Activated naive CD8-positive, alpha-beta T cell treated with anti-CD3 and anti-CD28 coated beads, Interleukin-2, amount 50 U/mL, for 16 hours (primary cell): ENCODE results near the gene ARID1B.

Experiments used
- DNase-seq: peaks from one replicate; pipeline ENCODE4 v3.0.0-alpha.2; 2020; ENCODE audit warnings: low read depth, low spot score

Gene ARID1B

DNA sequence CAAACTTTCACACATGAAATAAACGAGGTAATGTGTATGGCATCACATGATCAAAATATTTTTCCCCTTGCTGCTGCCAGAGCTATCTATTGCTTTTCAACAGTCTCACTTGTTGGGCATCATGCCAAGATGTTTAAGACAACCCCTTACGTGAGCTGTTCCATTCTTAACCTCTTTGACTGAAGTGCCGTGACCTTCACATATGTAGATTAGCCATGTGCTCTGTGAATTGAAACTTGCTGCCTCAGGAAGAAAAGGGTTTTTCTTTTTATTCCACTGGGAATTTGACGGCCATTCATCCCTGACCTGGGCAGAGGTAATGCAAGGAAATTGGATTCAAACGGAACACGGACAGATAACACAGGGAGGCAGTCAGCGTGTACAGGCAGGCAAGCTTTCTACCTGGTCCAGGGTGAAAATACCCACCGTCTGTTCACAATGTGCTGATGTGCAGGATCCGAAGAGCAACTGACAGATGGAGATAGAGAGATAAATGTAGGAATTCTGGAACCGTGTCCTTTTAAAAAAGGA lies 14.2 kb downstream of the ARID1B start:
- DNase-seq = no peak

DNA sequence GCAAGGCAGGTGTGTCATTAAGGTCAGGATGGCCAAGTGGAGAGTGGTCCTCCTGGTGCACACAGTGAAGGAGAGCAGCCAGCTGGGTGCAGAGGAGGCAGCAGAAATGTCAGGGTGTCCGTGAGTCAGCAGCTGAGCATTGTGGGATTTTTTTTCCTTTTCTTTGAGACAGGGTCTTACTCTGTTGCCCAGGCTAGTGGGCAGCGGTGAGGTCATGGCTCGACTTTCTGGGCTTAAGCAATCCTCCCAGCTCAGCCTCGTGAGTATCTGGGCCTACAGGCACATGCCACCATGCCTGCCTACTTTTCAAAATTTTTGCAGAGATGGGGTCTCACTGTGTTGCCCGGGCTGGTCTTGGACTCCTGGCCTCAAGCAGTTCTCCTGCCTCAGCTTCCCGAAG lies 16.0 kb downstream of the ARID1B start:
- DNase-seq = no peak

DNA sequence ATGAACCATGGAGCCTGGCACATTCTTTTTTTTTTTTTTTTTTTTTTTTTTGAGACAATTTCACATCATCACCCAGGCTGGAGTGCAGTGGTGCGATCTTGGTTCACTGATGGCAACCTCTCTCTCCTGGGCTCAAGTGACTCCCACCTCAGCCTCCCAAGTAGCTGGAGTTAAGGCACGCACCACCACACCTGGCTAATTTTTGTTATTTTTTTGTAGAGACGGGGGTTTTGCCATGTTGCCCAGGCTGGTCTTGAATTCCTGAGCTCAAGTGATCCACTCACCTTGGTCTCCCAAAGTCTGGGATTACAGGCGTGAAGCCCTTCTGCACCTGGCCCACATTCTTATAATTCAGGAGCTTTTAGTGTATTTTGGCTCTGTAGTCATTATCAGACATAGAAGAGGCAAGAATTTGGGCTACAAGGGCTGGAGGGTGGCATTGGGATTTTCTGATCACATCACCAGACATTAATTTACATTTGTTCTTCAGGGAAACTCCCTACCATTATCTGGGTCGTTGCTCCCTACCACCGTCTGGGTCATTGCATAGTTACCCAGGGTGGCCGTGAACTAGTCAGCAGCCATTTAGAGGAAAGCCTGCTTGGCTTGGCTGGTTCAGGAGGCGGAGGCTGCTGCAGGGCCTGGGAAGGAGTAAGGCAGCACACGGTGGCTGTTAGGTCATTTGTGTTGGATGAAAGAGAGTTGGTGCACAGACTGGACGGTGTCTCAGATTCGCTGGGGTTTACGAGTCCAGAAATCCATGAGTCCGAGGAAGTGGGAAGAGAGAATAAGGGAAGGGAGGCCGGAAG lies 17.6 kb downstream of the ARID1B start:
- no peak for DNase-seq

DNA sequence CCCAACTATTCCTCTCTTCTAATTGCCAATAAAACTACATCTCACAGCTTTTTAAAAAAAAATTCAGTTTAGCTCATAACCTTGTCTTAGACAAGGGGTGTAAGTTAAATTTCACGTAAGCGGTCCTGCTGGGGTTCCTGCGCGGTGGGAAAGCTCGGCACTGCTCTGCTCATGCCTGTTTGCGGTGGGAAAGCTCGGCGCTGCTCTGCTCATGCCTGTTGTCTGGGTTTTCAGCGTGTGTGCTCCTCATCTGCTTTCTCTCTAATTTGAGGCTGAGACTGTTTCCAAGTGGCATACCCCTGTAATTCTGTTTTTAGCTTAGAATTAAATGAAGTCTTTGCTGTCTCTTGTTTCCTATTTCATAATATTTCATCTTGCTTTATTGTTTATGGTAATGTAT lies 18.6 kb downstream of the ARID1B start:
- no peak for DNase-seq

DNA sequence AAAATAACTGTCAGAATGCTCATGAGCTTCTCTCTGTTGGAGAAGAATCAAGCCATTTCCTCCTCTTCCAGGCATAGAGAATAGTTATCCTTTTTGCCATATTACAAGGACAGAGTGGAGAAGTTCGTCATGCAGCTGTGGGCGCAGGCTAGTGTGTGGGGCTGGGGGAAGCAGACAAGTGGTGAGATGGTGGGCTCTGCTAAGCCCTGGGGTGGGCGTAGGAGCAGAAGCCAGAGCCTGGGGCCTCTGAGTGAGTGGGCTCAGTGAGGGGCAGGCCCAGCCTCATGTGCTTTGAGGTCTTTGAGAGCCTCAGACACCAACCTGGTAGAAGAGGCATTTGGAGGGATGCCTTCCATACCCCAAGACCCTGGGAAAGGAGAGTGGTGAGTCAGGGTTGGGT lies 19.4 kb downstream of the ARID1B start:
- DNase-seq = no peak

DNA sequence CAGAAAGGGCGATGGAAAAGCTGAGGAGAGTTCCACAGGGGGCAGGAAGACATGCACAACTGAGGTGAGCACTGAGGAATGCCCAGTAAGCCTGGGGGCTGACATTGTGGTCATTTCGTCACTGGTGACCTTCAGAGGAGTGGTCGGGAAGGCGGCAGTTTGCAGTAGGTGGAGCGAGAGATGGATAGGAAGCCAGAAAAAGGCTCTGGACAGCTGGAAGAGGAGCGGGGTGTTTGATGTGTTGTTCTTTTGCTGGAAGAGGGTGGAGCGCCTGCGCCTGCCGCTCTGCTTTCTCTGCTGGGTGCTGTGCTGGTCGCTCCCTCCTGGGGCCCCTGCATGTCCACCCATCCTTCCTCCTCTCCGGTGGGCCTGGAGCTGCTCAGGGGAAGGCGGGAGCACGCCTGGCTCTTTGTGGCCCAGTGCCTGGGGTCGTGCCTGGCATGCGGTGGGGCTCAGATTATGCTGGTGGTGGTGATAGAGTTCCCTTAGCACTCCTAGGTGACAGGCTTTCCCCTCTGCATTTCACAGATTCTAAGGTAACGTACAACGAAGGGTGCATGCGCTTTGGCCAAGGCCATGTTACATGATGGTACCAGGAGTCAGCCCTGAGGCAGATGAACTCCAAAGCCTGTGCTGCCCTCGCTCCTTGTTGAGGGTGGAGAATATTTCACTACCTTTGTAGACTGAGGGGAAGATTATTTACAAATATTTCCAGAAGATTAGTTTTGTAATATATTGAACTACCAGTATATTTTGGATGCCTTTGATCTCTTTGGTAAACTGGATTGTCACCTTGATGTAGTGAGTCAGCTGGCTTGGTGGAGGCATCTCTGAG lies 20.9 kb downstream of the ARID1B start:
- no peak for DNase-seq

DNA sequence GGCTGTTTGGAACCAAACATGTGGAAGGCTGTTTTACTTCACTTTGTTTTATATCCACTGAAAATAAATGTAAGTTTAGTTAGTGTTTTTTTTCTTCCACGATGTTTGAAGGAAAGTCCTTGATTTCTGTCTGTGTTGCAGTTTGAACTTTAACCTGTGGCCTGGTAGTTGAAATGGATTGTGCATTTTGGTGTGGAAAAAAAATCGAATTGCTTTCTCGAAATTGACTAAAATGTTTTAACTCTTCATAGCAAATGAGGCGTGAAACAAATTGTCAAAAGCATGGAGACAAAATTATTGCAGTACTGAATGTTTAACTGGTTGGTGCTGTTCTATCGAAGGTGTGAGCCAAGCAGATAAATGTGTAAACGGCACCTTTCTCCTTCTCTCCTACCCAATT lies 24.5 kb downstream of the ARID1B start:
- DNase-seq = no peak

DNA sequence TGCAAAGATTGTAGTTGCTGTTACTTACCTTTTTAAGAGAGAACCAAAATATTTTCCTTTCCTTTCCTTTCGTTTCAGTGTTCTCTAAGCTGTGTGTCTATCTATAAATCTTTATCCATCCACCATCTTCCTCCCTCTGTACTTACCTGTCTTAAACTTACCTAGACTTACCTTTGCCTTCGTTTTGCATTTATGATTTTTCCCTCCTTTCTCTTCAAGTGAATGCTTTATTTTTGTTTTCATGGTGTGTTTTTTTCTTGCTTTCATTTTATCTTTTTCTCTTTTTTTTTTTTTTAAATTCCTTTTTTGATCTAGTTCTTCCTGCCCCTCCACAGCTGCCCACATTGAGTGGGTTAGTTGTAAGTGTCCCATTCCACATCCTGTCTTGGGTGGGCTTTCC lies 26.2 kb downstream of the ARID1B start:
- DNase-seq = no peak

DNA sequence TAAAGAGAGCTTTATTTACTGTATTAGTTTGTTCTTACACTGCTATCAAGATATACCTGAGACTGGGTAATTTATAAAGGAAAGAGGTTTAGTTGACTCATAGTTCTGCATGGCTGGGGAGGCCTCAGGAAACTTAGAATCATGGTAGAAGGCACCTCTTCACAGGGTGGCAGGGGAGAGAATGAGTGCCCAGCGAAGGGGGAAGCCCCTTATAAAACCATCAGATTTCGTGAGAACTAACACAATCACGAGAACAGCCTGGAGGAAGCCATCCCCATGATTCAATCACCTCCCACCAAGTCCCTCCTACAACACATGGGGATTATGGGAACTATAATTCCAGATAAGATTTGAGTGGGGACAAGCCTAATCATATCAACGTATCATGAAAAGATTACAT lies 27.2 kb downstream of the ARID1B start:
- no peak for DNase-seq

DNA sequence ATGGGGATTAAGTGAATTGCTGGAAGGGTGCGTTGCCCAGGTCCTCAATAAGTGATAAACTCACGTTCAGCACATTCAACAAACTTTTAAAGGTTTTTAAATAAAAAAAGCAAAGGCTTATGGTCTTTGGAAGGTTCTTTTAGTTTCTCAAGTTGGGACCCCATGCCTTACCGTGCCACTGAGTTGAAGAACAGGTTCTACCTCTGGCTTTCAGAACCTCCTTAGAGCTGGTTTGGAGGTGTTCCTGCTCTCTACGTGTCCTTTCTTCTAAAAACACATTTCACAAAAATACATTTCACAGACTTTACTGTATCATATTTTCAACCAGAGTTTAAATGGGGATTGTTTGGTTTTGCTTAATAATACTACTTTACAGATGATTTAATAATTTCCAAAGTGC lies 29.0 kb downstream of the ARID1B start:
- no peak for DNase-seq

DNA sequence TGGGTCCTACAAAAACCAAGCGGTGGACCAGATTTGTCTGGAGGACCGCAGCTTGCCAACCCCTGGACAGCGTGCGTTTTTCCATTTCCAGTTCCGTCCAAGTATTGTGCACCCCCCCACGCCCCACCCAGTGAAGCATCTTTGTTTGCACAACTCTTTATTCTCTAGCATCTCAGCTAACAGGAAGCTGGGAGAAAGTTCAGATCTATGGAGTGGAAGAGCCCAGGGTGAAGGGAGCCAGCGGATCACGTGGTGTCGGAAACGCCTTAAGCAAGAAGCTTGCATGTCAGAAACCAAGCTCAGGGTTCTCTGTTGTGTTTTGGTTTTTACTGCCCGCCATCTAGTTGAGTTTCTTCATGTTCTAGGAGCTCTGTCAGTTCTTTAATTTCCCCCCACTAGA lies 29.9 kb downstream of the ARID1B start:
- no peak for DNase-seq

DNA sequence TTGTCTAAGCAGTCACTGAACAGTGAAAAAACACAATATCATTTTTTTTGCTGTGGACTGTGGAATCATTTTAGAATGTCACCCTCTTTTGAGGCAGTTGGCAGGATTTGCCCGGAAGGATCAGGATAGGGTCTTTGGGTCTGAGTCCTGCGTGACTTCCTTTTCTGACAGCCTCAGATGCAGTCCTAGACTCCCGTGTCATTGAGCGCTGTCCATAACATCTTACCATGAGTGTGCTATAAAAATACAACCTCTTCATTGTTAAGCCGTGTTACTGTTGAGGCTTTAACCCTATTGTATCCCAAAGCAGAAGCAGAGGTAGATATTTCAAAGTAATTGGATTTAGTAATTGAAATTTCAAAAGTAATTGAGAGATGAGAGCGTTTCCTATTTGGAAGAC lies 30.6 kb downstream of the ARID1B start:
- no peak for DNase-seq

DNA sequence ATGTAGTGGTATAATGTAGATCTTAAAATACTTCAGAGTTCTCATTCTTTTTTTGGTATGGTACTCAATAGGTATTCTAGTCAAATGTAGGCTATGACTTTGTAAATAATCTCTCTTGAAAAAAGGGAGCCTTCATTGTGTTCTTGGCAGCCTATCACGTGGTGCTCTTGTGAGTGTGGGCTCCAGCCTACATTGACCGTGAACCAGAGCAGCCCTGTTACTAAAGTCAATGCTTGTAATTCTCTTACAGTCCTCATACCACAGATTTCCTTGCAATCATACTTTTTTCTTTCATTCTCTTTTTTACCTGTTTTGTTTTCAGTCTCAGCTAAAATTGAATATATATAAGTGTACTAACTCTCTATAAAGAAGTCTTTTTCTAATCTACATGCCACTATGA lies 31.1 kb downstream of the ARID1B start:
- DNase-seq = no peak

DNA sequence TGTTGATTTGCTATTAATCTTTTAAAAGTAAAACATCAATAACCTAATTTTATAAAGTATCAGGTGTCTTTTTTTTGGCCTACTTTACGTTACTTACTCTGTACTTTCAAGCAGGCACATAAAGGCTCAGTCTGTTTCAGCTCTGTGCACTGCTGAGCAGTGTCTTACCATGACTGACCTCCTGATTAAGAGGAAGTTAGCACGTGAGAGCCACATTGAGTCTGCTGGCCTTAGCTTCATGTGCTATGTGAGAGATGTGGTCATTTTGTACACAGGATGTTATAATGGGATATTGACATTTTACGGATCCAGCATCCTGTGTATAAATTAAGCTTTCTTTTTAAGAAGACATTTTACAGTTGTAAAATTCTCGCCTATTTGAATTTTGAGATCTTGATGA lies 31.9 kb downstream of the ARID1B start:
- no peak for DNase-seq

DNA sequence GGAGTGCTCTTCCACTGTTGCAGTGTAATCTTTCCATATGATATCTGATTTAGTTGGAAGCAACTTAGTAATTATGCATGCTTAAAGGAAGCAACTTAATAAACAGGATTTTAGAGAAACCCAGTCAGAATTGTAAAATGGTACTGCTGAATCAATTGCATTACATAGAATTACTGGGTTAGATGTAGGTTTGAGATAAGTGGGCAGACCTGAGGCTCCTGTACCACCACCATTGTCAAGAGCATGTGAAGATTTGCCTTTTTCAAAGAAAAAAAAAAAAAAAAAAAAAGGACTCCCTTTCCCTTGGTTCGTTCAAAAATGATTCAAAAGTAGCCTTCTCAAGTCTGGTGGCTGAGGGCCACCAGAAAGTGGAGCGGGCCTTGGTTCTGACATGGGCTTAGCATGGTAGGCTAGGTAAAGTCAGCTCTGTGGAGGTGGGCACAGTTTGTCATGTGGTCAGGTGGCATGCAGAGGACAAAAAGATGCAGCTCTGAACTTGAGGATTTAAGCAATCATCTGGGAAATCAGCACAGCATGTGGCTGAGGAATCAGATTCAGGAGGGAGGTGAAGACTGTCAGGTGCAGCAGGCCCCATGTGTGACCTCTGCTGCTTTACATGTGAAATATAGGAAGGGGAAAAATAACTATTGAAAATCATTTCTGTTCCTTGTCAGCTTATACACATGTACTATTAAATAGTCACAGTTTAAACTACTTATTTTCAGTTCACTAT lies 32.4 kb downstream of the ARID1B start:
- no peak for DNase-seq

DNA sequence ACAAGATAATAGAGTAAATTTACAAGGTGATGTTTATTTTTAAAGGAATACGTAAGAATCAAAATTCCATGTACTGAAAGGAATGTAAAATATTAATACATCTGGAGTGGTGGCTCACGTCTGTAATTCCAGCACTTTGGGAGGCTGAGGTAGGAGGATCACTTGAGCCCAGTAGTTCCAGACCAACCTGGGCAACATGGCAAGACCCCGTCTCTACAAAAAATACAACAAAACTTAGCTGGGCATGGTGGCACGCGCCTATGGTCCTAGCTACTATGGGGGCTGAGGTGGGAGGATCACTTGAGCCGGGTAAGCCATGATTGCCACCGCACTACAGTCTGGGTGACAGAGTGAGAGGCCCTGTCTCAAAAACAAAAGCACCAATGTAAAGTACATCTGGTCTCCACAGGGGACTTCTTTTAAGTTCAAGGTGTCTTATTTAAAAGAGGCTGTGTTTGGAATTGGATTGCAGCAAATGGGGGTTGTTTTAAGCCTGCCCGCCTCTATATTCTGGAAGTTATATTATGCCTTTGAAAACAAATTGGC lies 36.9 kb downstream of the ARID1B start:
- no peak for DNase-seq

DNA sequence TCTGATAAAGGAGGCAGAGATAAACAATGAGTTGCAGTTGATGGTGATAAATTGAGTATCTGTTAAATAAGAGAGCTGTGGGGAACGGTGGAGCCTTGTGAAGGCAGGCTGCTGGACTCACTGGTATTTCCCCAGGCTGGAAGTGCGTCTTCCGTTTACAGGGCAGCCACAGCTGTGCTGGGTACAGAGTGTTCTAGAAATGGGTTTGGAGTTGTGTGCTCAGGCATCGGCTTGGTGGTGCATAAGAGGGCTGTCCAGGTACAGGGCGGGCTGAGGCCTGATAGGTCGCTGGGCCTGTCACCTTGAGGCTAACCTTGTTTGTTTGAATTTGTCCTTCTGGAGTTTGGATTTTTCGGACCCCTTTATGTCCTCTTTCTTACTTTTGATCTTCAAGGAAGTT lies 39.3 kb downstream of the ARID1B start:
- DNase-seq = no peak

DNA sequence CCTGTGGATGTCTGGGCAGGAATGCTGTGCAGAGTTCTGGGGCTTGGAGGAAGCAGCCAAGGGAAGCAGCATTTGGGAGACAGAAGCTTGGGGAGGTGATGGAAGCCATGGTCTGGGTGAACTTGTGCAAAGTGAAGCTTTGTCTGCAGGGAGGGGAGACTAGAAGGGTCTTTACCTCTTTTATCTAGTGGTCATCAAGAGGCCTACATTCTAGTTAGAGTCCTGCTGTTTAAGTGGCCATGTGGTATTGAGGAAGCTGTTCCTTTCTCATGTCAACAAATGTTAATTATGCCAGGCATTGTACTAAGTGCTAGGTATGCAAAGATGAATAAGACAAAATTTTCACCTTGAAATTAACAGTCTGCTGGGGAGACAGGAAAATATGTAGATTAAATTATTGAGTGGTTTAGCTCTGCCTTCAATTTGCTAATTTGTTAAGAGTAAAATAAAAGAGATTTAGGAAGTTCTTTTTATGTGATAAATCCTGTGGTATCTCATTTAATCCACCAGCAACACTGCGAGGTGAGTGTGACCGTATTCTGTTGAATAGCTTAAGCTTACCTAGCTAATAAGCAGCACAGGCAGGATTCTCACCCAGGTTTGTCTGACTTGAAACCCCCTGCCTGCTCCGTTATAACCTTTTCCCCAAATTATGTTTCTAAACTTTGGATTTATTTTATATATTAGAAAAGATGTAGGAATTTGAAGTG lies 43.1 kb downstream of the ARID1B start:
- DNase-seq = no peak

DNA sequence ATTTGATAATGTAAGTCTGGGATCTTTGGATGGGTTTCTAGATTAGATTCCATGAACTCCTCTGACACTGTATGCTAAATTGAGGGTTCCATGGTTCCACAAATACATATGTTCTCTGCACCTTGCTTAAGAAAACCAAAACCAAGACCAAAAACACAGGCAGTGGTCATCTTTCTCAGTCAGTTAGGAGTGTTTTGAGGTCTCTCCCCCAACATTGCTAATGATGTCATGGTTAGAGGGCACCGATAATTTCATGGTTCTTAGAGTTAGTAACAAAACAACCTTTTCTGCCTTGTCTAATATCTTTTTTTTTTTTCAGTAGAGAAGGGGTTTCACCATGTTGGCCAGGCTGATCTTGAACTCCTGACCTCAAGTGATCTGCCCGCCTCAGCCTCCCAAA lies 44.5 kb downstream of the ARID1B start:
- no peak for DNase-seq

DNA sequence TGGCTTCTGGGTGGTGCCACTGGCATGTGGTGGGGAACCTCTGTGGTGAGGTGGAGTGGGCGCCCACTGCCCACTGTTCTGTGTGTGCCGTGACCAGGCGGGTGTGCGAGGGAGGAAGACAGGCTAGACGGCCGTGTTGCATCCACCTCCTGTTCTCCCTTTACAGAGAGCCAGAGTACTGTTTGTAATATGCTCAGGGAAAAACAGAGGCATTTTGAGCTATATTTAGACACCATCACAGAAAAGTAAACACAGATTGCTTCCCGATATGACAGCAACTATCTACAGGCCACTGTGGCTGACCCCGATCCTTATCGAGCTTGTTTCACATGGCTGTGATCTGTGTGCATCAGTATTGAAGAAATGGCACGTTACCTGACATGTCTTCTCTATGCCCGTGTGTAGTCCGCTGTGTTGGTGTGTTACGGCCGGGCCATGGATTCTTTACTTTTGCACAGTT lies 45.6 kb downstream of the ARID1B start:
- no peak for DNase-seq

DNA sequence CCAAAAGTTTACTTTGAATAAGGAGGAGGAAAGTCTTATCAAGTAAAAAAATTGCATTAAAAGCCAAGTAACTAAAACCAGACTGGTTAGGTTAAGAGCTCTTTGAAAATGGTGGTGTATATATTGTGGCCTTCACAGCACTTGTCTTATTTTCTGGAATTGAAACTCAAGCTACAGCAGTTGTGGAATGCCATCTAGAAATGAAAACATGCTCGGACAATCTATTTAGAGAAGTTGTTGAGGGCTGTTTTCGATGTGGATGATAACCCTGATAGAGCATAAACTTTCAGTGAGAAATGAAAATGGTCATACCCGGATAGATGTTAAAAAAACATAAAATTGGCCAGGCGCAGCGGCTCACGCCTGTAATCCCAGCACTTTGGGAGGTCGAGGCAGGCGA lies 47.0 kb downstream of the ARID1B start:
- DNase-seq = no peak
